Transverse colon (tissue), 4 donors: ENCODE measurements around the gene ATL2. TPM values are rescaled to one million over a fixed set of nuclear protein-coding genes. Genes with fewer than 3 reads are reported as not detected.

ENCODE experiments used
- DNase-seq: peaks from one replicate; pipeline ENCODE4 v3.0.0-alpha.2; 2019
- H3K27ac ChIP-seq, 4 donors: fragments of 200-600 bp; sonication (generic); 2 replicates each; pipeline ENCODE4 v1.5.1; 2016 to 2018; ENCODE audit warnings: inconsistent platforms in 4 of 4
- H3K27me3 ChIP-seq: fragments of 200-600 bp; sonication (generic); 2 replicates; pipeline ENCODE4 v1.5.1; 2017; ENCODE audit warnings: inconsistent platforms
- H3K36me3 ChIP-seq, 4 donors: fragments of 200-600 bp; sonication (generic); 2 replicates each; pipeline ENCODE4 v1.5.1; 2017 to 2019; ENCODE audit warnings: inconsistent platforms in 4 of 4
- H3K4me1 ChIP-seq, 4 donors: fragments of 200-600 bp; sonication (generic); 2 replicates each; pipeline ENCODE4 v1.5.1; 2017 to 2020; ENCODE audit warnings: inconsistent platforms in 4 of 4
- H3K4me3 ChIP-seq, 4 donors: fragments of 200-600 bp; sonication (generic); 1 replicate in 1 of 4; 2 replicates in 3 of 4; pipeline versions ENCODE4 v1.5.1 to v1.6.1; 2017 to 2019; ENCODE audit warnings: inconsistent platforms in 4 of 4
- H3K9me3 ChIP-seq, 2 donors: fragments of 200-600 bp; sonication (generic); 2 replicates each; pipeline ENCODE4 v1.5.1; 2017 to 2019; ENCODE audit warnings: inconsistent platforms in 2 of 2
- CTCF ChIP-seq, 5 experiments: fragments of 200-600 bp in 3 of 5; fragments of 450-650 bp in 2 of 5; sonication (generic) in 3 of 5; IDR thresholded peaks; 1 replicate in 2 of 5; 2 replicates in 3 of 5; pipeline ENCODE4 v1.5.1; 2016 to 2017; ENCODE audit warnings: antibody characterized with exemption in 5 of 5, inconsistent platforms in 3 of 5, mild to moderate bottlenecking in 2 of 5, moderate library complexity in 1 of 5
- EP300 ChIP-seq: sonication (generic); formaldehyde crosslinking; IDR thresholded peaks from one replicate; pipeline ENCODE4 v1.6.1; 2017; ENCODE audit warnings: antibody characterized with exemption, low read depth
- POLR2A ChIP-seq: fragments of 450-650 bp; IDR thresholded peaks from one replicate; pipeline ENCODE4 v1.6.1; 2016; ENCODE audit warnings: antibody characterized with exemption, mild to moderate bottlenecking, moderate library complexity
- POLR2AphosphoS5 ChIP-seq, 3 donors: sonication (generic); formaldehyde crosslinking; IDR thresholded peaks; one replicate each; pipeline ENCODE4 v1.6.1; 2016; ENCODE audit warnings: antibody characterized with exemption in 3 of 3
- WGBS, 2 donors: methylation state at CpG; one replicate each; pipeline ENCODE4 v1.1.5; 2018; ENCODE audit warnings: low coverage in 1 of 2; 5-methylcytosine and 5-hydroxymethylcytosine counted together
- in situ Hi-C, 4 donors: fragments of 200-750 bp; cut with MboI; loops; one replicate each; pipeline versions ENCODE4 v1.15.0 to v1.15.1; 2017; ENCODE audit warnings: low sequenced_read_pairs in 3 of 4, low pct_ligation_motif_present in 1 of 4, low pct_unique_long_range_greater_than_20kb in 1 of 4
- intact Hi-C: fragments of 100-400 bp; cut with DNase I; formaldehyde crosslinking; loops from one replicate; pipeline ENCODE4 v1.15.1; 2023; ENCODE audit warnings: low total_unique reads
- total RNA-seq, 4 donors: library from RNA; depleted of rRNA; stranded (reverse); fragments of >200 nt; gene quantifications; one replicate each; pipeline ENCODE4 v1.1.0, GENCODE V29; 2016

Gene ATL2
- total RNA-seq, 4 donors from 2014 or later, result 17.6 to 150 (median 69.1) TPM

GRCh38 chr2:38418735-38419134 is 41.7 kb upstream of the ATL2 start:
- no peaks in the 10 kb centered on the region for H3K9me3 ChIP-seq
- no peaks in the 10 kb centered on the region for H3K36me3 ChIP-seq
- WGBS, 2 donors, result 92 to 94% methylated on average over 2 of the region's 2 CpGs
- intact Hi-C loops (no loop called here), in situ Hi-C loops (no loop called here)
- peaks cover 0 to 11% (median 3%) of the 10 kb centered on the region in 4 donors for H3K4me1 ChIP-seq
- H3K4me3 ChIP-seq, result no peak overlapping the region
- no peak overlapping the region for H3K27ac ChIP-seq
- no peaks in the 10 kb centered on the region for H3K27me3 ChIP-seq
- no peak for TF ChIP-seq POLR2A
- TF ChIP-seq POLR2AphosphoS5 (IDR thresholded peaks at IDR 0.05), result no peak
- TF ChIP-seq EP300, result no peak
- no peak for TF ChIP-seq CTCF (IDR thresholded peaks at IDR 0.05)
- DNase-seq, result no peak

DNA sequence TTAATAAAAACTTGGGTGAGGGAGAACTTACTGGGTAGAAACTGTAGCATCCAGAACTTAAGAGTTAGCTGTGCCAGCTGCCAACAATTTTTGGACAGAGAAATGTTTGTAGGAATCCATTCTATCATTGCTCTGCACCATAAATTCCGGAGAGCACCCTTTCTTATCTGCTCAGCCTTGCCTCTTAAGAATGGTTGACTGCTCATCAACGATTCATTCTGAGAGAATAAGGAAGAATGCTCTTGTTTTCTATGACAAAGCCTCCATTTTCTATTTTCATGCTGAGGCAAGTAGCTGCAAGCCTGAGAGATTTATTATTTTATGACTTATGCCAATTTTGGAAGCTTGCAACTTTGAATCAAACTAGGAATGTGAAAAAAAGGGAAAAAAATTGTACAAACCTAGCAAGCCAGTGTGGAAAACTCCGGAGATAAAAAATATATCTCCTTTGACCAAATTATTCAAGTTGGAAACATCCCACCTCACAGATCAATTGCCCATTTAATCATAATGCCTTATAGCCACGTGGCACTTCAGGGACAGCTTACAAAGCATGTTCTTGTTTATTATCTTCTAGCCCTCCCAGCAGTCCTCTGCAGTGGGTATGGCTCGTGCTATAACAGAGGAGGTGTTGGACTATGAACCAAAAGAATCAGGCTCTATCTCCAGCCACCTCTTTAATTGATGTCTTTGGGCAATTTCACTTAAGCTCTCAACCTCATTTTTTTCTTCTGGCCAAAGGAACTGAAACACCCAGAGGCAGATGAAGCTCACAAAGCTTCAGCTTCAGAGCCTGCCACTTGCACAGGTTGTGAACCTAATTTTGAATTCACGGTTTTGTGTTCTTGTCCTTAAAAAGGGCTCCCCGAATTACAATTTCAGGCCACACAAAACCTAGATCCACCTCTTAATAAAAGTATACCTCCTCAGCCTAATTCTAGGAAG is 40.9 kb upstream of the ATL2 start:
- in situ Hi-C loops, result no loop called here
- Histone ChIP-seq H3K27ac (no peak overlapping the region), H3K4me3 (no peak overlapping the region), H3K9me3 (peaks cover 1 to 2% of the 10 kb centered on the region in 2 donors), H3K36me3 (no peaks in the 10 kb centered on the region), H3K4me1 (peaks cover 0 to 11% (median 3%) of the 10 kb centered on the region in 4 donors), H3K27me3 (no peaks in the 10 kb centered on the region)
- WGBS, 2 donors, result 40 to 46% methylated on average over 4 to 7 of the region's 7 CpGs
- intact Hi-C loops, result no loop called here
- no peak for DNase-seq
- TF ChIP-seq EP300 (no peak), POLR2A (no peak), POLR2AphosphoS5 (IDR thresholded peaks at IDR 0.05) (no peak), CTCF (IDR thresholded peaks at IDR 0.05) (no peak)

DNA sequence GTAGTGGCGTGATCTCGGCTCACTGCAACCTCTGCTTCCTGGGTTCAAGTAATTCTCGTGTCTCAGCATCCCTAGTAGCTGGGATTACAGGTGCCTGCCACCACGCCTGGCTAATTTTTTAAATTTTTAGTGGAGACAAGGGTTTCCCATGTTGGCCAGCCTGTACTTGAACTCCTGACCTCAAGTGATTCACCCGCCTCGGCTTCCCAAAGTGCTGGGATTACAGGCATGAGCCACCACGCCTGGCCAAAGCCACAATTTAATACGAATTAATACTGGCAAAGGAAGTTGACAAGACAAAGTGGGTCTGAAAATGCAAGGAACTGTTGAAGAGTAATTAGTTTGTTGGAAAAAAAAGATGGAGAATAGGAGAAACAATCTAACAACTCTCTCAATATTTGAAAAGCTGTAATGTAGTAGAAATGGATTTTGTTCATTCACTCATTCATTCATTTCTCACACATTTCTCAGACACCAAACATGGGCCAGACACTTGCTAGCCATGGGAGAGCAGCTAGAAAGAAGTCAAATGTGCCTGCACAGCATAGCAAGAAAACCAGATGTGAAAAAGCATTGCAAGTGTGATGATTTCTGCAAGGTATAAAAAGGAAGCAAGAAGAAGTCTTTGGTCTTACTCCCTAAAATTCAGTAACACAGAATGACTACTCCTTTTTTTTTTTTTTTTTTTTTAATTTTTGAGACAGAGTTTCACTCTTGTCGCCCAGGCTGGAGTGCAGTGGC is 39.4 kb upstream of the ATL2 start:
- TF ChIP-seq CTCF (IDR thresholded peaks at IDR 0.05) (no peak), POLR2A (no peak)
- WGBS, 2 donors, result 79% methylated on average over 5 to 9 of the region's 9 CpGs
- peaks cover 13% of the 10 kb centered on the region in 2 donors for H3K9me3 ChIP-seq
- H3K4me3 ChIP-seq, result no peak overlapping the region
- in situ Hi-C loops (no loop called here), intact Hi-C loops (no loop called here)
- no peak overlapping the region for H3K27ac ChIP-seq
- no peaks in the 10 kb centered on the region for H3K36me3 ChIP-seq
- no peaks in the 10 kb centered on the region for H3K27me3 ChIP-seq
- DNase-seq, result no peak
- peaks cover 0 to 11% (median 3%) of the 10 kb centered on the region in 4 donors for H3K4me1 ChIP-seq

- no peak overlapping the region for H3K27ac ChIP-seq
- 78 to 79% methylated on average over 4 of the region's 4 CpGs for WGBS, 2 donors
- DNase-seq, result no peak
- in situ Hi-C loops (no loop called here), intact Hi-C loops (no loop called here)
- no peak overlapping the region for H3K4me3 ChIP-seq
- H3K27me3 ChIP-seq, result no peaks in the 10 kb centered on the region
- peaks cover 0 to 11% (median 3%) of the 10 kb centered on the region in 4 donors for H3K4me1 ChIP-seq
- H3K36me3 ChIP-seq, result no peaks in the 10 kb centered on the region
- H3K9me3 ChIP-seq, result peaks cover 13% of the 10 kb centered on the region in 2 donors
- TF ChIP-seq EP300 (no peak), CTCF (IDR thresholded peaks at IDR 0.05) (no peak), POLR2AphosphoS5 (IDR thresholded peaks at IDR 0.05) (no peak), POLR2A (no peak)
Observed at GRCh38 chr2:38415728-38416291, 38.7 kb upstream of the ATL2 start.
